ENCODE results near the gene DCD. TPM values are rescaled to one million over a fixed set of nuclear protein-coding genes. Genes with fewer than 3 reads are reported as not detected.

The DCD gene
- total RNA-seq, 1 experiment from 2014 or later, result not detected

DNA sequence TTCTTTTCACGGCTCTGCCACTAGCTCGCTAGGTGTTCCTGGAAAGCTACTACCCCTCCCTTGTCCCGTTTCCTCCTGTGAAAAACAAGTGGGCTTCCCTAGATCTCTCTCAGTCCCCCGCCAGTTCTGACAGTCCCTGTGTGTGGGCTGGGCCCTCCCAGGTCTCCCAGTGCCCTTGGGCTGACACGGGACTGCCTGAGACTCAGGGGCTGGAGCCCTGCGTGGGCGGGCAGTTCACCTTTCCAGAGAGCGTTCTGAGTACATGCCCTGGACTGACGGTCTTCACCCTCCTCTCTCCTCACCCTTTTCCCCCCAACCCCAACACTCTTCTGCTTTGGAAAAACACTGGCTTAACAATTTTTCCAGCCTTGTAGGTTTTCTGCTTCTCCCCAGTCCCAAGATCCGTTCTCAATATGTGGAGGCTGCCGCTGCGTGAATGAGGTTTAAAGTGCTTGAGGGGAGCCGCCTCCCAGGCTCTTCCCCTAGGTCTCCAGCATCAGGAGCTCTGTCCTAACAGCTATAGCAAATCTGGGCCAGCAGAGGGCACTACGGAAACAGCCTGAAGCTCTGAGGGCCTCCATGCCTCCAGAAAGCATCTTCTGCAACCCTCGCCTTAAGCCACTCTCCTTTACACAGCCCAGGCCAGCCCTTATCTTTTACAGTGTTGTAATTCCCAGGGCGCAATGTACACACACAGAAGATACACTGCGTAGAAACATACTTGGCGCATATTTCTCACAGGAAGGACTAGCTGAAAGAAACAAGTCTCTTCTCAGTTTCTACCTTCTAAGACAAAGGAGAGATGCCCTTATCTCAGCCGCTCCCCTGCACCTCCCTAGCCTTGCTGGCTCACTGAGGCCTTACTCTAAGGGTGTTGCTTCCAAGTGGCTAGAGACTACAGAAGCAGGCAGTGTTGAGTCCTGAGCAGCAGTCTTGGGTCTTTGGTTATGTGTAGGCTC, 10.4 kb upstream of the DCD start:
- no peak overlapping the region for H3K9ac ChIP-seq (ENCODE audit: extremely low read depth, insufficient read length, low read length)
- peak; percentile 92 for DNase-seq
- TF ChIP-seq, protein P1, sequence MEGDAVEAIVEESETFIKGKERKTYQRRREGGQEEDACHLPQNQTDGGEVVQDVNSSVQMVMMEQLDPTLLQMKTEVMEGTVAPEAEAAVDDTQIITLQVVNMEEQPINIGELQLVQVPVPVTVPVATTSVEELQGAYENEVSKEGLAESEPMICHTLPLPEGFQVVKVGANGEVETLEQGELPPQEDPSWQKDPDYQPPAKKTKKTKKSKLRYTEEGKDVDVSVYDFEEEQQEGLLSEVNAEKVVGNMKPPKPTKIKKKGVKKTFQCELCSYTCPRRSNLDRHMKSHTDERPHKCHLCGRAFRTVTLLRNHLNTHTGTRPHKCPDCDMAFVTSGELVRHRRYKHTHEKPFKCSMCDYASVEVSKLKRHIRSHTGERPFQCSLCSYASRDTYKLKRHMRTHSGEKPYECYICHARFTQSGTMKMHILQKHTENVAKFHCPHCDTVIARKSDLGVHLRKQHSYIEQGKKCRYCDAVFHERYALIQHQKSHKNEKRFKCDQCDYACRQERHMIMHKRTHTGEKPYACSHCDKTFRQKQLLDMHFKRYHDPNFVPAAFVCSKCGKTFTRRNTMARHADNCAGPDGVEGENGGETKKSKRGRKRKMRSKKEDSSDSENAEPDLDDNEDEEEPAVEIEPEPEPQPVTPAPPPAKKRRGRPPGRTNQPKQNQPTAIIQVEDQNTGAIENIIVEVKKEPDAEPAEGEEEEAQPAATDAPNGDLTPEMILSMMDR (conservative IDR thresholded peaks at IDR 0.05), result peak; percentile 88
- H3K18ac ChIP-seq (ENCODE audit: insufficient read length, low read depth, low read length), result no peak overlapping the region
- peak overlapping the region; percentile 4 for H3K4me2 ChIP-seq (ENCODE audit: insufficient read depth, insufficient read length, low read length)
- H2BK12ac ChIP-seq (ENCODE audit: insufficient read length, low read depth, low read length), result no peak overlapping the region
- no peak overlapping the region for H2BK5ac ChIP-seq (ENCODE audit: insufficient read length, low read length)
- no peak overlapping the region for H3K27ac ChIP-seq (ENCODE audit: insufficient read length, low read depth, low read length)
- H3K56ac ChIP-seq (ENCODE audit: insufficient read length, low read depth, low read length), result no peak overlapping the region
- H3K23me2 ChIP-seq (ENCODE audit: insufficient read length, low read depth, low read length, poor library complexity, severe bottlenecking), result no peaks in the 10 kb centered on the region
- no peak overlapping the region for H4K5ac ChIP-seq (ENCODE audit: insufficient read length, low read depth, low read length)
- no peak overlapping the region for H3T11ph ChIP-seq (ENCODE audit: low read length)
- WGBS (ENCODE audit: extremely low coverage, insufficient read length, low lambda C conversion rate), result no CpG with 5 or more reads among the region's 19 CpGs
- H2BK20ac ChIP-seq (ENCODE audit: low read depth, low read length, poor library complexity, severe bottlenecking), result no peak overlapping the region
- no peak overlapping the region for H2BK120ac ChIP-seq (ENCODE audit: low read depth, low read length, poor library complexity, severe bottlenecking)
- H3K9me3 Mint-ChIP-seq, result peaks cover 0 to 2% of the 10 kb centered on the region in 2 experiments; a peak in 1 of 5 replicates
- no peaks in the 10 kb centered on the region for H3K79me1 ChIP-seq (ENCODE audit: insufficient read depth, low read depth, low read length, poor library complexity, severe bottlenecking)
- H3K79me2 ChIP-seq (ENCODE audit: insufficient read depth, low read length), result no peaks in the 10 kb centered on the region; the same call in 1 of the 2 replicates
- H3K4me3 Mint-ChIP-seq, result peak overlapping the region; percentile 4 to 45; a peak in 2 of 5 replicates
- no peaks in the 10 kb centered on the region for H4K20me1 ChIP-seq (ENCODE audit: control insufficient read depth, insufficient read depth, insufficient read length)
- no peak overlapping the region for H4K8ac ChIP-seq (replicated peaks; ENCODE audit: insufficient read length, low read depth, low read length)
- no peaks in the 10 kb centered on the region for H3K27me3 ChIP-seq (ENCODE audit: insufficient read depth, low read length)
- peaks cover 19 to 28% of the 10 kb centered on the region in 2 experiments for H3K4me1 Mint-ChIP-seq
- no peak overlapping the region for H3K23ac ChIP-seq (ENCODE audit: insufficient read length, low read depth, low read length)
- H3K27ac Mint-ChIP-seq, result peak overlapping the region in 1 of 3 experiments; percentile 11; a peak in 1 of 7 replicates
- no peak overlapping the region for H3K14ac ChIP-seq (ENCODE audit: insufficient read depth, low read length)
- peaks cover 12% of the 10 kb centered on the region for H3K27me3 Mint-ChIP-seq (ENCODE audit: low read depth)
- H4K91ac ChIP-seq (ENCODE audit: insufficient read length, low read depth, low read length), result no peak overlapping the region
- H3K4ac ChIP-seq (ENCODE audit: low read depth, low read length), result no peak overlapping the region
- H2AK5ac ChIP-seq (ENCODE audit: insufficient read length, low read length), result no peak overlapping the region
- H2AFZ ChIP-seq (ENCODE audit: low read length), result no peak overlapping the region
- H3K4me1 ChIP-seq (ENCODE audit: insufficient read depth, low read length), result no peaks in the 10 kb centered on the region
- no peaks in the 10 kb centered on the region for H3K9me3 ChIP-seq (ENCODE audit: control insufficient read depth, low read depth, low read length)
- H2BK15ac ChIP-seq (ENCODE audit: low read depth, low read length), result no peak overlapping the region
- peaks cover 0 to 2% (median 0%) of the 10 kb centered on the region in 3 experiments; a peak in 1 of 7 replicates for H3K36me3 Mint-ChIP-seq (ENCODE audit: insufficient read depth in 1 of 3, low read depth in 3 of 3)
